Suppressor macrophage treated with lipopolysaccharide for 4 hours (primary cell): ENCODE measurements around the gene ASXL1.

Experiments used
- DNase-seq: peaks from one replicate; pipeline ENCODE4 v3.0.0-alpha.2; 2020

The ASXL1 gene

DNA sequence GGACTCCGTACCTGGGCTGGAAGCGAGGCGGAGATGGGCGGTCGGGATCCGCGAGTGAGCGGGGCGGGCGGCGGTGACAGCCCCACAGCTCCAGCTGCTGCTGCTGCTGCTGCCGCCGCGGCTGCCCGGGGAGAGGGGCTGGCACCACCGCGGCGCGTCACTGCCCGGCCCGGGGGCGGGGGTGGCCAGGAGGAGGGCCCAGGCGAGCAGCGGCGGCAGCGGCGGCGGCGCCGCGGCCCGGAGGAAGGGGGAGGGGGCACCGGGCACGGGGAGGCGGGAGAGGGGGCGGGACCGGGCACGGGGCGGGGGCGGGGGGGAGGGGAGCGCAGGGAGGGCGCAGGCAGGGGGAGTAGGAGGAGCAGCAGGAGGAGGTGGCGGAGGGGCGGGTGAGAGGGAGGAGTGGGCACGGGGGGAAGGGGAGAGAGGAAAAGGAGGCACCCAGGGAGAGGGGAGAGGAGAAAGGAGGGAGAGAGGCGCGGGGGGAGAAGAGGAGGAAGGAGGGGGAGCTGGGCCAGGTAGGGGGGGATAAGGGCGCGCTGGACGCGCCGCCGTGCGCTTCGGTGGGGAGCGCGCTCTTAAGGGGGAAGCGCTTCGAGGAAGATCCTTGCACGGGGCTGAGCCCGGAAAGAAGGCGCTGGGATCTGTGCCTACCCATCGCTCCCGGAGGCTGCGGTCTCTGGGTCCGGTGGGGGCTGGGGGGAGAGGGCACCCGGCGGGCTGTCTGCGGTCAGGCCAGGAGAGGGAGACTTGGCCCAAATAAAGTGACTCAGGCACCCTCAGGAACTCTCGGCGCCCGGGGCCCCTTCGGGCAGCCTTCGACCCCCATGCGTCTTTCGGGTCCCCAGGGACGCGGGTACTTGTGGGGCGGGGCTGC is 125.5 kb downstream of the ASXL1 start:
- peak; percentile 49 for DNase-seq

DNA sequence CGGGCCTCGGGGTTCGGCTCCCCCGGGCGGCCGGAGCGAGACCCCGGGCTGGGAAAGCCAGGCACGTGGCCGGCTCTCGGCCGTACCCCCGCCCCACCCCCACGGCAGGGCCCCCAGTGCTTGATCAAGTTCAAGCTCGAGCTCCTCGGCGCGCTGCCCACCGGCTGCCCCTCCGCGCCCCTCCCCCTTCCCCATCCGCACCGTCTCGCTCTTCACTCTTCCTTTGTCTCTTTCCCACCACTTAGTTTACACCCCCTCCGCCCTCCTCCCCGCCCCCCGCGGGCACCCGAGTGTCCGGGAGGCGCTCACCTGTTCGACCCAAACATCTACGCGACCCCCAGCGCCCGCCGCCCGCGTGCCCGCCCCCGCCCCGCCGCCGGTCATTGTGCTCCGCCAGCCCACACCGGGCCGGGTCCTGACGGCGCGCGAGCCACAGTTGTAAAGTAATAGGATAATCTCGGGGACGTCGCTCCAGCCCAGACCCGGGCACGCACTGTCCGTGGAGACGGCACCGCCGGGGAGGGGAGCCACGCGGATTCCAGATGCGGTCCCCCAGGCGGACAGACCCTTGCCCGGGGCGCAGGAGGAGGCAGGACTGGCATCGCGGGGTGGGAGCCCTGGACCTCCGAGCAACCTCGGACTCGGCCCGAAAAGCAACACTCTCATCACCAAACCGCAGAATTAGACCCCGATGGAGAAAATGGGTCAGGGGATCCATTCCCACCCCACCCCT is 126.3 kb downstream of the ASXL1 start:
- no peak for DNase-seq

GRCh38 chr20:32484958-32485769 is 127.0 kb downstream of the ASXL1 start:
- DNase-seq = peak; percentile 79

- DNase-seq = no peak
Measured at GRCh38 chr20:32485770-32486478, 127.8 kb downstream of the ASXL1 start.

DNA sequence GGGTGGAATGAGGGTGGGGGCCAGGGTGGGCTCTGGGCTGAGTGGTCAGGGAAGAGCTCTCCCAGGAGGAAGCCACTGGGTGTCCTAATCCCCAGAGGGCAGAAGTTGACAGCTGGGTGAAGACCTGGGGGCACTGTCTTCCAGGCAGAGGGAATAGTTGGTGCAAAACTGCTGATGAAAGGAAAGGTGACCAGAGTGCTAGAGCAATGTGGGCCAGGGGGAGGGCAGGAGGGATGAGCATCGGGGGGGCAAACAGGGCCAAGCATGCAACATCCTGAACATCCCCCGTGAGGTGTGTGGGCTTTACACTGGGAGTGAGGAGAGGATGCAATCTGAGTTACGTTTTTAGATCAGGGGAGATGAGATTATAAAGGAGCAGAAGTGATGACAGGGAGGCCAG is 129.2 kb downstream of the ASXL1 start:
- no peak for DNase-seq

DNA sequence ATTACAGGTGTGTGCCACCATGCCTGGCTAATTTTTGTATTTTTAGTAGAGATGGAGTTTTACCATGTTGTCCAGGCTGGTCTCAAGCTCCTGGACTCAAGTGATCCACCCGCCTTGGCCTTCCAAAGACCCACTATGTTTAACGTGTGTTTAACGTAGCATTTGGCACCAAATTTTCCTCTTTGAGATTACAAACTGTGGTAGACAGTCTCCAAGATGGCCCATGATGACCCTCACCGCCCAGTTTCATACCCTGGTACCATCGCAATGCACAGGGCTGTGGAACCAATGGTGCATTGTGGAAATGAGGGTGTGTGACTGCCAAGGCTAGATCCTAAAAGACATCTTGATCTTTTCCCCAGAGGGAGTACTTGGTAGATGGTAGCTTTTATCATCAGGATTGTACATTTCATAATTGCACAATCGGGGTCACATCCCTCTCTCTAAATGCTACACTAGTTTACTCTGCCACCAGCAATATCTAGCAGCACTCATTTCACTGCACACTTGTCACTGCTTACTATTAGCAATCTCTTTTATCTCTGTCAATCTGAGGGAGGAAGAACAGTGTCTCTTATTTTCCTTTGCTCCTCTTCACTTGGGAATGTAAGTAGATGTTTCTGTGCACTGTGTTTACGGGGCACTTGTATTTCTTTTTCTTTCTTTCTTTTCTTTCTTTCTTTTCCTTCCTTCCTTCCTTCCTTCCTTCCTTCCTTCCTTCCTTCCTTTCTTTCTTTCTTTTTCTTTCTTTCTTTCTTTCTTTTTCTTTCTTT is 130.1 kb downstream of the ASXL1 start:
- DNase-seq = no peak
